NCI-H82 (cell line): Measurements from ENCODE around the gene CPA5.
A peak's percentile ranks its signal among the peaks of the same experiment; 100 is the strongest.

Experiments used
- DNase-seq: peaks from one replicate; lab custom pipeline; 2025; lab: John Stamatoyannopoulos, UW

Gene CPA5

GRCh38 chr7:130379532-130379920 lies 34.9 kb downstream of the CPA5 start:
- no peak for DNase-seq

GRCh38 chr7:130379921-130380860 lies 35.6 kb downstream of the CPA5 start, which contains the start of gene CPA1:
Gene CPA1 (plus strand): TSS chr7:130380494. CDS start chr7:130380521, 27 bp downstream.
- DNase-seq = peak; percentile 51

- no peak for DNase-seq
Measured at GRCh38 chr7:130380861-130381455, 36.3 kb downstream of the CPA5 start.

- DNase-seq = no peak
Measured at GRCh38 chr7:130381468-130382312, 37.1 kb downstream of the CPA5 start.

GRCh38 chr7:130383187-130383980 lies 38.8 kb downstream of the CPA5 start:
- no peak for DNase-seq

GRCh38 chr7:130384371-130384801 lies 39.8 kb downstream of the CPA5 start:
- no peak for DNase-seq

GRCh38 chr7:130384841-130385599 lies 40.4 kb downstream of the CPA5 start:
- no peak for DNase-seq

- DNase-seq = no peak
Measured at GRCh38 chr7:130385600-130386066, 41.0 kb downstream of the CPA5 start.

GRCh38 chr7:130386876-130387275 lies 42.3 kb downstream of the CPA5 start:
- no peak for DNase-seq

- DNase-seq = no peak
Measured at GRCh38 chr7:130387306-130387627, 42.7 kb downstream of the CPA5 start.

- no peak for DNase-seq
Measured at GRCh38 chr7:130387628-130388403, 43.2 kb downstream of the CPA5 start.

- no peak for DNase-seq
Measured at GRCh38 chr7:130388671-130389070, 44.1 kb downstream of the CPA5 start.

- no peak for DNase-seq
Measured at GRCh38 chr7:130390486-130390885, 45.9 kb downstream of the CPA5 start.

- DNase-seq = no peak
Measured at GRCh38 chr7:130393101-130393561, 48.5 kb downstream of the CPA5 start.

GRCh38 chr7:130393841-130394411 lies 49.3 kb downstream of the CPA5 start:
- no peak for DNase-seq

- no peak for DNase-seq
Measured at GRCh38 chr7:130394421-130395195, 50.0 kb downstream of the CPA5 start.

GRCh38 chr7:130395421-130395820 lies 50.8 kb downstream of the CPA5 start:
- no peak for DNase-seq

- DNase-seq = no peak
Measured at GRCh38 chr7:130396109-130396508, 51.5 kb downstream of the CPA5 start.
